ENCODE results near the gene HNRNPA3.
"Not testable (repeated sequence)": the region's sequence is repeated elsewhere in the genome, so short reads cannot be mapped to it uniquely, and the experiment has no call there.

Gene HNRNPA3

GRCh38 chr2:177254433-177255226 is 42.0 kb downstream of the HNRNPA3 start:
- DNase-seq (ENCODE audit: low read depth in 3 of 3) = no peak

GRCh38 chr2:177255227-177255601 is 42.6 kb downstream of the HNRNPA3 start:
- no peak for DNase-seq (ENCODE audit: low read depth in 3 of 3)

DNA sequence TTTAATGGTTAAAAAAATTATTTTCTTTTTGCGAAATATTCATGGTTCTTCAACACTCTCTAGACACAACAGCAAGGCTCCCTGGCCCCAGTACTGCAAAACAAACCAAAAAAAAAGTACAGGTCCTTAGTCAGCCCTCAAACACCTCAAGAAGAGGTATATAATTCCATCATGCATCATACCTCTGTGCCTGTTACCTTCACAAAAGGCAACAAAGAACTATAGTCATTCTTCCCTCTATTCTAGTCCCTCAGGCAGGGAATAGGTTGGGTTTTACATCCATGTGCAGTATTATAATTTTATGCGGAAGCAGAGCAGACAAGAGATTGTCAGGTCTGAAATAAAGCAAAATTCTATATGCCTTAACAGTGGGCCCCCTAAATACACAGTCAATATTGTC is 43.4 kb downstream of the HNRNPA3 start:
- DNase-seq (ENCODE audit: low read depth in 3 of 3) = no peak

GRCh38 chr2:177256695-177257094 is 44.1 kb downstream of the HNRNPA3 start:
- DNase-seq (ENCODE audit: low read depth in 3 of 3) = no peak

- DNase-seq (ENCODE audit: low read depth in 3 of 3) = no peak
Observed at GRCh38 chr2:177257471-177257870, 44.9 kb downstream of the HNRNPA3 start.

GRCh38 chr2:177258059-177258458 is 45.5 kb downstream of the HNRNPA3 start:
- no peak for DNase-seq (ENCODE audit: low read depth in 3 of 3)

- no peak for DNase-seq (ENCODE audit: low read depth in 3 of 3)
Observed at GRCh38 chr2:177260379-177260778, 47.8 kb downstream of the HNRNPA3 start.

DNA sequence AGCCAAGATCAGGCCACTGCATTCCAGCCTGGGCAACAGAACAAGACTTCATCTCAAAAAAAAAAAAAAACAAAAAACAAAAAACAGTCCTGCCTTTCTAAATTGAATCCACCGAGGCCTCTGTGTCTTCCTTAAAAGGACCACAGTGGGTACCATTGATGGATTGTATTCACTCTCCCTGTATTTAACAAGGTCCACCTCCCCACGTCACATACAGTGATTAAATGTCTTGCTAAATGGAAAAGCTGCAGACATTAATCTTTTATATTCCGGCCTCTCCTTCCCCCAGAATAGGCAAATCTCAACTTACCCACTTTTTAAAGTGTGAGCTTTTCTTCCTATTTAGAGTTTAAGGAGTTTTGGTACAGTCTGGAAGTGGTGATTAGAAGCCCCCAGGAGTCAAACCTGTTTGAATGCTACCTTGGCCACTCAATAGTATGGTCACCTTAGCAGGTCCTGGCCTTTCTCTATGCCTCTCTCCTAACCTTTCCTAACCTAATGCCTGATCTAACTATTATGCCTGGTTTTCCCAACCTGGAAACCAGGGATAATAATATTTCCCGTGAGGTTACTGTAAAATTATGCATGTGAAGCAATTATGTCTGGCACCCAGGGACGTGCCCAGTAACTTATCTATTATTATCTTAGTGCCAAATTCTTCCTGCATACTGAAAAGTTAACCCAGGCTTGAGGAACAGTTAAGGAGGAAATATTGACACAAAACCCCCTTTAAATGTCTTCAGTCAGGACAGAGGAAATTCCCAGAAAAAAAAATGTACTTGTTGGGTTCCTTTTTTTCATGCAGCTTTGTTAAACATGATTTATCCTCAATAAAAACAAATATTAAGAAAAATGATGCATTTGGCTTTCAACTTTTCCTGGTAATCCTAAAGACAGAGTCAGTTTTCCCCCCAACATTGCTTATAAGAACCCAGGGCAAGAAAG is 48.8 kb downstream of the HNRNPA3 start:
- DNase-seq (ENCODE audit: low read depth in 3 of 3) = no peak

DNA sequence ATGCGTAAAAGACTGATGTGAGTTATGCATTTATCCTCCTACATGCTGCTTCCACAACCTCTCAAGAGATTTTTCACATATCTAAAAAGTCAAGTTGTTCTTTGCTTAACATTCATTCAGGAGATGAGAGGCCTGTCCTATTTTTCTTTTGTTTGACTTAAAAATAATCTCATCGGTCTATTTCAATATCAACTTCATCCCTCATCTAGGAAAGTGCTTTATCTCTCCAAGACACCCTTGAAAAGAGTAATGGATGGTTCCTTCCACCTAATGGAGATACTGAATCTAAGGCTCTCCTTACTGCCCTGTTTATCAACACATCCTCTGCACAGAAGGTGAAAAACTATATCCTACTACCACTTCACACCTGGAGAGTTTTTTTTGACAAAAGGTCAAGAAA is 49.5 kb downstream of the HNRNPA3 start:
- DNase-seq (ENCODE audit: low read depth in 3 of 3) = no peak

DNA sequence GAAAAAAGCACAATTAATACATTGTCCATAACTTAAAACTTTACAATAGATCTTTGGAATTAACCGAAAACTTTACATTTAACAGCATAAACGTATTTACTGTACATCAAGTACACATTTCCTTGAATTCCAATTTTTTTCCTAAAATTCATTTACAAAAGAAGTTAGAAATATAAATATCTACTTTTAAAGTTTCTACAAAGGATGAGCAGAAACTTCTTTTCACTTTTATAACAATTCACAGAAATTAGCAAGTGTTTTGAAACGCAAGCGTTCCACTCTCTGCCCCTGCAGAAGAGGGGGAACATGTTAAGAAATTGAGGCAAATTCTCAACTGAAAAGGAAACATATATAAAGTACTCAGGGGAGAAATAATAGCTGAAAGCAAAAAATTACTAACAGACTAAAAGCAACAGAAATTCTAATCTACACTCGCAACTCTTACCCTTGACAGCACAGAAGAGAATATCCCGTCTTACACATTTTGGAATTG is 50.4 kb downstream of the HNRNPA3 start:
- DNase-seq (ENCODE audit: low read depth in 3 of 3) = no peak

DNA sequence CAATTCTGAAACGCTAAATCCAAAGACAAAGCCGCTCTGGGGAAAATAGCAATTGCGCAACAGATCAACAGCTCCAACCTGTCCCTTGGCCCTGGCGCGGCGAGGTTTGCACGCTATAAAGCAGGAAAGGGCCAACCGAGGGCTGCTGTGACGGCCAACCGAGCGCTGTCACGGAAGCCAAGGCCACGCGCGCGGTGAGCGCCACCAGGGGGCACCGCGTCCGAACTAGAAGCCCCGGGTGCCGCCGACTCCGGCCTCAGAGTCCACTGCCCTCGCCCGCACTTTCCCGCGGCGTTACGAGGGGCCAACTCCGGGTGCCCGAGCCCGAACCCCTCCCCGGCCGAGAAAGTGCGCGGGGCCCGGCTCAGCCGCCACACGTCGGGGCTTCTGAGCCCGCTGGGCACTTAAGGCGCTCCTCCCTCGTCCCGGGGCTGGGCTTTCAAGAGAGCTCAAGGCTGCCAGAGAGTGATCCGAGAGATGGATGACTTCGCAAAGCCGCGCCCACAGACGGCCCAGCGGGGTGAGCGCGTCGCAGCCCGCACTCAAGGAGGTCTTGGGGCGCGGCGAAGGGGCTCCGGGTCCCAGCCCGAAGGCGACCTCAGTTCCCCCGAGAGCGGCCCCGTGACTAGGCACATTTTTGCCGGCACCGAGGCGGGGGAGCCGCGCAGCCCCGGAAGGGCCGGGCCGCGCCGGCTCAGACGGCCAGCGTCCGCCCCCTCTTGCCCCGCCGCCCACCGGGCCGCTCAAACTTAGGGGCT is 51.0 kb downstream of the HNRNPA3 start:
- DNase-seq (ENCODE audit: low read depth in 3 of 3) = peak; percentile 79 to 89 (median 84)

DNA sequence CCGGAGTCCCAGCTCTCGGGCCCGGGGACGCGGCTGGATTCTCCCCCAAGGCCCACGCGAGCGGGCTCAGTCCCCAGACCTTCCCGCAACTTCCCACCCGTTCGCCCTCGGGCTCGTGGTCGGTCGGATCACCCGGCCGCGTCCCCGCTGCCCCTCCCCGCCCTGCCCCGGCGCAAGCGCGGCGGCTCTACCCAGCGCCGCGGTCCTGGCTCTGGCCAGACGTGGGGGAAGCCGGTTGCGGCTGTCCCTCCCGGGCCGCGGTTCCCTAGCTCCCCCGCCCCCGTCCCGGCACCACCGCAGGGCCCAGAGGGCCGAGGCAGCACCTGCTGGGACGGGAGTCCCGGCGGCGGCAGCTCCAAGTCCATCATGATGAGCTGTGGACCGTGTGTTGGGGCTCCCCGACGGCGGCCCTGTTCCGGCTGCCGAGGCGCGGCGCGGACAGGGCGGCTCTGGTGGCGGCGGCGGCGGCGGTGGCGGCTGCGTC is 51.7 kb downstream of the HNRNPA3 start:
- no peak for DNase-seq (ENCODE audit: low read depth in 3 of 3)

DNA sequence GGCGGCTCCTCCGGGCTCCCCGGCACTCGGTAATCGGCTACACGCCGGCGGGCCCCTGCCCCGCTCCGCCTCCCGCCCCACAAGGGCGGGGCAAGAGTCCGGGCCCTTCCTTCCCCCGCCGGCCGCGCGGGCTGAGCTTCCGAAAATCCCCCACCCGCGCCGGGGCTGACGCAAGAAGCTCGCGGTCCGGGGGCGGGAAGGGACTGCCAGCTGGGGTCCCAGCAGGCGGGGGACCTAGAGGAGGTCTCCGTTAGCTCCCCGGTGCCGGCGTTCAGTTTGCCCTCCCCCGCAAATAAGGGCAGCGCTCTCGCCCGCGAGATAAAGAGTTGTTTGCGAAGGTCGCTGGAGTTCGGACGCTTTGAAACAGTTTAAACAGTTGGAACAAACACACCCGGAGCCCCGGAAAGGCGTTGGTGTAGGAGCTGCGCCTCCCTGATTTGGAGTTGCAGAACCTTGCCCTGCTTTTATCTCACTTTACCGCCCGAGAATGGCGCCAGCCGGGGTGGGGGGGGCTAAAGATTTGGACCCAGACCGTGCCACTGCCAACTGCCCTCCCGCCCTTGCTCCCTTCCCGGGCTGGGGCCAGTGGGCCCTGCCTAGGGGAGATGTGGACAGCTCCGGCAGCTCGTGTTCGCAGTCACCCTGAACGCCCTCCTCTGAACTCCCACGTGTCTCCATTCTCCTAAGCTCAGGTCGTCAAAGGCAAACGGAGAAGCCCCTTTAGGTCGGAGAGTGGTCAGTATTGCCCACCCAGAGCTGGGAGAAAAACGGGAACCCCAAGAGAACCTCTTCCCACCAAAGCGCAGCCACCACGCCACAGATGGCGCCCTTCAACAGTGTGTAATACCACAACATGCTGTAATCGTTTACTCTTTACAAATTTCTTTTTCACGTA is 52.3 kb downstream of the HNRNPA3 start, which contains the start of gene NFE2L2:
NFE2L2 (minus strand) TSS at position 35 of the 895 bp plus-strand sequence. CDS start 151 bp downstream, outside the sequence.
- DNase-seq (ENCODE audit: low read depth in 3 of 3) = peak; percentile 92 to 95 (median 95)

- DNase-seq (ENCODE audit: low read depth in 3 of 3) = no peak
Observed at GRCh38 chr2:177265824-177266817, 53.5 kb downstream of the HNRNPA3 start.

DNA sequence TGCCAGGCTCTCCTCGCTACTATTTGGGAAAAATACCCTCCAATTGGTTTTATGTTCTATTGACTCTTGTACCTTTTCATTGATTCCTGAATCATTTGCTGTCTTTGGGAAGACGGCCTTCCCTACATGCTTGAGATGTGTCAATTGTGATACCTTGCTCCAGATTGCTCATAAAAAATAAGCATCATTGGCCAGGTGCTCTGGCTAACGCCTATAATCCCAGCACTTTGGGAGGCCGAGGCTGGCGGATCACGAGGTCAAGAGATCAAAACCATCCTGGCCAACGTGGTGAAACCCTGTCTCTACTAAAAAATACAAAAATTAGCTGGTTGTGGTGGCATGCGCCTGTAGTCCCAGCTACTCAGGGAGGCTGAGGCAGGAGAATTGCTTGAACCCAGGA is 54.4 kb downstream of the HNRNPA3 start:
- DNase-seq (ENCODE audit: low read depth in 3 of 3) = not testable (repeated sequence)

DNA sequence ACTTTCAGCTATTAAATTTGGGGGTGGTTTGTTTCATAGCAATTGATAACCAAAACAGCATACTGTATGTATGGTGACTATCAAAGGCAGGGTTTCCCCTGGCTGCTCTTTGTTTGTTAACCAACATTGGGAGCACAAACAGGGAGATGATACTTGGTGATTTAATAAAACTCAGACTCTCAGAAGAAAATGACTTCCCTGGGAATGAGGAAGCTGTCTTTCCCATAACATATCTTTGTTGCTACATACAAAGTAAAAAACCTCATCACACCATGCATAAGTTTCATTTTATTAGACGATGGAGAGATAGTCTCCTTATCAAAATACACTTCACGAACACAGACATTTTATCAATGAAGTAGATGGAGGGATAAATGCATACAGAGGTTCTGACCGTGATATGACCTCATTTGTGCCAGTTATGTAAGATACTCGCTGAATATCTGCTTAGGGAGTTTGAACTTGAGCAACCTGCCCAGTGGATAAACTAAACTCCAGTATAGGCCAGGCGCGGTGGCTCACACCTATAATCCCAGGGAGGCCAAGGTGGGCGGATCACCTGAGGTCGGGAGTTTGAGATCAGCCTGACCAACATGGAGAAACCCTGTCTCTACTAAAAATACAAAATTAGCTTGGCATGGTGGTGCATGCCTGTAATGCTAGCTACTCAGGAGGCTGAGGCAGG is 55.7 kb downstream of the HNRNPA3 start:
- no peak for DNase-seq (ENCODE audit: low read depth in 3 of 3)

DNA sequence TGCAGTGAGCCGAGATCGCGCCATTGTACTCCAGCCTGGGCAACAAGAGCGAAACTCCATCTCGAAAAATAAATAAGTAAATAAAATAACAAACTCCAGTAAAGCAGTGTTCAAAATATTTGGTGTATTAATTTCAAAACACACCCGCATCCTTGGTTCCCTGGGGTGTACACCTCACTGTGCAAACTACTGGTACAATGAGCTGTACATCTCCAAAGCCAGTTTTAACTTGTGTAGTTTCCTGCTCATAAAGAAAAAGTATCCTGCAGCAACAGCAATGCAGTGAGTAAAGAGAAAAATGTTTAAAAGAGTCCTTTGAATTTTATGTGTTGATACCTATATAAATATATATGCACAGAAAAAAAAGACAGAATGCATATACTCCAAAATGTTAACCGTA is 56.3 kb downstream of the HNRNPA3 start:
- no peak for DNase-seq (ENCODE audit: low read depth in 3 of 3)

GRCh38 chr2:177270531-177270930 is 57.9 kb downstream of the HNRNPA3 start:
- no peak for DNase-seq (ENCODE audit: low read depth in 3 of 3)

All from stimulated activated CD4-positive, alpha-beta T cell treated with anti-CD3 and anti-CD28 coated beads, TNF-alpha, amount 100 ng/mL, for 4 hours (primary cell).